WTC11 (cell line): ENCODE data around the gene TUBB. TPM values are rescaled to one million over a fixed set of nuclear protein-coding genes. Genes with fewer than 3 reads are reported as not detected.

Experiments used
- CREB1 ChIP-seq: sonication (generic); formaldehyde crosslinking; IDR thresholded peaks from 2 replicates; pipeline ENCODE4 v1.8.0; 2023; ENCODE audit warnings: mild to moderate bottlenecking, missing genetic modification reagents
- CTCF ChIP-seq: fragments of 200-600 bp; IDR thresholded peaks from 2 replicates; pipeline ENCODE4 v1.8.0; 2022; ENCODE audit warnings: antibody characterized with exemption
- GRHL2 ChIP-seq: fragments of 250-450 bp; sonication (Bioruptor Pico); IDR thresholded peaks from 2 replicates; pipeline ENCODE4 v1.8.0; 2022; ENCODE audit warnings: mild to moderate bottlenecking, moderate library complexity; ENCODE audit not compliant: insufficient replicate concordance, severe bottlenecking
- HMGA2 ChIP-seq: fragments of 250-450 bp; sonication (Bioruptor Pico); IDR thresholded peaks from 2 replicates; pipeline ENCODE4 v1.4.0; 2021; ENCODE audit warnings: mild to moderate bottlenecking, moderate library complexity
- HMGXB4 ChIP-seq: sonication (generic); formaldehyde crosslinking; IDR thresholded peaks from 2 replicates; pipeline ENCODE4 v1.8.1; 2023; ENCODE audit warnings: mild to moderate bottlenecking, moderate library complexity, missing genetic modification reagents
- MAX ChIP-seq: sonication (generic); formaldehyde crosslinking; IDR thresholded peaks from 2 replicates; pipeline ENCODE4 v1.8.0; 2022; ENCODE audit warnings: mild to moderate bottlenecking, missing genetic modification reagents
- MLX ChIP-seq: sonication (generic); formaldehyde crosslinking; IDR thresholded peaks from 2 replicates; pipeline ENCODE4 v1.8.1; 2023; ENCODE audit warnings: mild to moderate bottlenecking, missing genetic modification reagents, moderate library complexity
- NFYB ChIP-seq: sonication (generic); formaldehyde crosslinking; conservative IDR thresholded peaks from 2 replicates; pipeline ENCODE4 v1.8.0; 2022; ENCODE audit warnings: low read depth, missing genetic modification reagents
- NR3C1 ChIP-seq: sonication (generic); formaldehyde crosslinking; conservative IDR thresholded peaks from 2 replicates; pipeline ENCODE4 v1.8.1; 2023; ENCODE audit warnings: low read depth, mild to moderate bottlenecking, missing genetic modification reagents
- PRDM15 ChIP-seq: sonication (generic); formaldehyde crosslinking; IDR thresholded peaks from 2 replicates; pipeline ENCODE4 v1.8.0; 2022; ENCODE audit warnings: missing genetic modification reagents
- PRRX2 ChIP-seq: fragments of 250-450 bp; sonication (Bioruptor Pico); IDR thresholded peaks from 2 replicates; pipeline ENCODE4 v1.8.0; 2021; ENCODE audit warnings: mild to moderate bottlenecking
- SMAD3 ChIP-seq: sonication (generic); formaldehyde crosslinking; IDR thresholded peaks from 2 replicates; pipeline ENCODE4 v1.8.0; 2022; ENCODE audit warnings: missing genetic modification reagents, mild to moderate bottlenecking, borderline replicate concordance
- SMAD4 ChIP-seq: sonication (generic); formaldehyde crosslinking; IDR thresholded peaks from 2 replicates; pipeline ENCODE4 v1.8.0; 2022; ENCODE audit warnings: mild to moderate bottlenecking, missing genetic modification reagents
- STAT6 ChIP-seq: sonication (generic); formaldehyde crosslinking; conservative IDR thresholded peaks from 2 replicates; pipeline ENCODE4 v1.8.1; 2023; ENCODE audit warnings: mild to moderate bottlenecking, low read depth, missing genetic modification reagents, moderate library complexity
- TEAD1 ChIP-seq: sonication (generic); formaldehyde crosslinking; IDR thresholded peaks from 2 replicates; pipeline ENCODE4 v1.8.0; 2022; ENCODE audit warnings: mild to moderate bottlenecking, missing genetic modification reagents
- ZMAT4 ChIP-seq: fragments of 250-450 bp; sonication (Bioruptor Pico); IDR thresholded peaks from 2 replicates; pipeline ENCODE4 v1.9.0; 2021; ENCODE audit warnings: mild to moderate bottlenecking
- ZNF317 ChIP-seq: sonication (generic); formaldehyde crosslinking; IDR thresholded peaks from 2 replicates; pipeline ENCODE4 v1.8.1; 2023; ENCODE audit warnings: low read depth, mild to moderate bottlenecking, moderate library complexity, missing genetic modification reagents, borderline replicate concordance
- ZNF396 ChIP-seq: fragments of 250-450 bp; sonication (Bioruptor Pico); IDR thresholded peaks from 2 replicates; pipeline ENCODE4 v1.8.0; 2021; ENCODE audit warnings: mild to moderate bottlenecking, moderate library complexity, borderline replicate concordance
- ZNF416 ChIP-seq: fragments of 250-450 bp; sonication (Bioruptor Pico); IDR thresholded peaks from 2 replicates; pipeline ENCODE4 v1.9.0; 2021; ENCODE audit warnings: mild to moderate bottlenecking, inconsistent platforms
- ZNF425 ChIP-seq: fragments of 250-450 bp; sonication (Bioruptor Pico); conservative IDR thresholded peaks from 2 replicates; pipeline ENCODE4 v1.9.0; 2021; ENCODE audit warnings: mild to moderate bottlenecking
- ZNF512 ChIP-seq: sonication (generic); formaldehyde crosslinking; IDR thresholded peaks from 2 replicates; pipeline ENCODE4 v1.8.1; 2022; ENCODE audit warnings: missing genetic modification reagents, borderline replicate concordance
- ZNF671 ChIP-seq: fragments of 250-450 bp; sonication (Bioruptor Pico); IDR thresholded peaks from 2 replicates; pipeline ENCODE4 v1.8.0; 2021; ENCODE audit warnings: mild to moderate bottlenecking
- total RNA-seq: library from RNA; stranded (reverse); gene quantifications from 3 replicates; pipeline ENCODE4 v1.2.3, GENCODE V29; 2021

TUBB gene
- total RNA-seq, 1 experiment from 2014 or later: 1,503 TPM

- TF ChIP-seq NFYB (CRISPR knock-in tag) (no peak), ZNF416 (peak; percentile 77; the same call in 1 of the 2 replicates), ZNF425 (CRISPR knock-in tag) (peak; percentile 70; the same call in 1 of the 2 replicates), HMGA2 (CRISPR knock-in tag) (no peak), TEAD1 (CRISPR knock-in tag) (no peak), CREB1 (CRISPR knock-in tag) (no peak), ZNF396 (CRISPR knock-in tag) (no peak), ZMAT4 (CRISPR knock-in tag) (peak; percentile 25; the same call in 1 of the 2 replicates), SMAD4 (CRISPR knock-in tag) (no peak), ZNF512 (CRISPR knock-in tag) (no peak), ZNF671 (0 out of 2 replicates have a peak, but pooled peaks have one; percentile 7), PRRX2 (CRISPR knock-in tag) (peak; percentile 63; the same call in 1 of the 2 replicates), ZNF317 (CRISPR knock-in tag) (no peak), CTCF (no peak), SMAD3 (CRISPR knock-in tag) (no peak), NR3C1 (CRISPR knock-in tag) (no peak), GRHL2 (CRISPR knock-in tag) (no peak), PRDM15 (CRISPR knock-in tag) (no peak), MLX (CRISPR knock-in tag) (no peak), STAT6 (CRISPR knock-in tag) (no peak), MAX (CRISPR knock-in tag) (no peak), HMGXB4 (CRISPR knock-in tag) (no peak)
These were observed 6.6 kb downstream of the TUBB start (continued) for GRCh38 chr6:30726506-30727413.
